ENCODE results near the gene SYK. TPM values are rescaled to one million over a fixed set of nuclear protein-coding genes. Genes with fewer than 3 reads are reported as not detected.

SYK gene
- total and polyA plus RNA-seq, 8 donors: 2.2 to 34.4 (median 18.9) TPM

- no peak overlapping the region for H3K4me3 ChIP-seq
- H3K9me3 ChIP-seq: no peaks in the 10 kb centered on the region
- intact Hi-C loops (cut with DNase I; ENCODE audit: low total_unique reads): loop anchor here (10.0 kb wide), 2 partner anchors 525 to 1065 kb away; no protein-coding TSS in a partner anchor
- DNase-seq: no peak
- H3K4me1 ChIP-seq: peaks cover 0 to 3% (median 1%) of the 10 kb centered on the region in 4 donors
- peaks cover 0 to 15% (median 0%) of the 10 kb centered on the region in 3 donors for H3K27me3 ChIP-seq
- H3K27ac ChIP-seq: no peak overlapping the region
- WGBS, 5 donors: 85 to 93% (median 91%) methylated on average over 2 to 3 of the region's 3 CpGs
- no peak for TF ChIP-seq POLR2A (IDR thresholded peaks at IDR 0.05)
- TF ChIP-seq POLR2AphosphoS5 (IDR thresholded peaks at IDR 0.05): no peak
- TF ChIP-seq EP300 (IDR thresholded peaks at IDR 0.05): no peak
- TF ChIP-seq CTCF (IDR thresholded peaks at IDR 0.05): no peak
- H3K36me3 ChIP-seq: no peaks in the 10 kb centered on the region
Observed at GRCh38 chr9:90909747-90910283, 108.2 kb downstream of the SYK start.

DNA sequence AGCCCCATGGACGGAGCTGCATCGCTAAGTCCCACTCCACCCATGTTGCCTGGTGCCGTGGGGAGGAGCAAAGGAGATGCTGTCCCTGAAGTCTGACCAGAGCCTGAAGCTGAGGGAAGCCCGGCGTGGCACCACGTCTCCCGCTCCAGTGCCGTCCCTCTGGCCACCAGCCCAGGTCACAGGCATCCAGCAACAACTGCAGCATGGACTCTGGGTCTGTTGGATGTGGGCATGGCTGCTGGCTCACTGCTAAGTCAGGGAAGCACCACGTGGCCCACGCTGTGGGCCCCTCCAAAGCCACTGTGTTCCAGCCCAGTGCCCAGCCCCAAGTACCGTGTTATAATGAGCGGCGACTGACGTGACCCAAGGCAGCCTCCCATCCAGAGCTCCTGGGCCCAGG is 112.6 kb downstream of the SYK start:
- Histone ChIP-seq H3K27ac (no peak overlapping the region), H3K4me1 (peaks cover 0 to 6% (median 2%) of the 10 kb centered on the region in 4 donors), H3K36me3 (no peaks in the 10 kb centered on the region), H3K27me3 (peaks cover 0 to 15% (median 0%) of the 10 kb centered on the region in 3 donors), H3K4me3 (no peak overlapping the region), H3K9me3 (no peaks in the 10 kb centered on the region)
- intact Hi-C loops (cut with DNase I; ENCODE audit: low total_unique reads): loop anchor here (10.0 kb wide), 2 partner anchors 521 to 1061 kb away; no protein-coding TSS in a partner anchor
- 83 to 91% (median 90%) methylated on average over 7 to 14 of the region's 14 CpGs for WGBS, 5 donors
- TF ChIP-seq EP300 (IDR thresholded peaks at IDR 0.05): no peak
- no peak for TF ChIP-seq CTCF (IDR thresholded peaks at IDR 0.05)
- TF ChIP-seq POLR2AphosphoS5 (IDR thresholded peaks at IDR 0.05): no peak
- no peak for TF ChIP-seq POLR2A (IDR thresholded peaks at IDR 0.05)
- no peak for DNase-seq

GRCh38 chr9:90914868-90915483 is 113.4 kb downstream of the SYK start:
- Histone ChIP-seq H3K36me3 (no peaks in the 10 kb centered on the region), H3K9me3 (no peaks in the 10 kb centered on the region), H3K4me3 (no peak overlapping the region), H3K27ac (no peak overlapping the region), H3K4me1 (peaks cover 0 to 6% (median 2%) of the 10 kb centered on the region in 4 donors), H3K27me3 (peaks cover 0 to 15% (median 0%) of the 10 kb centered on the region in 3 donors)
- intact Hi-C loops (cut with DNase I; ENCODE audit: low total_unique reads): loop anchor here (10.0 kb wide), 2 partner anchors 520 to 1060 kb away; no protein-coding TSS in a partner anchor
- DNase-seq: peak; percentile 81 to 93
- TF ChIP-seq POLR2AphosphoS5 (IDR thresholded peaks at IDR 0.05): no peak
- peak in 6 of 7 experiments; percentile 17 to 97 (median 88) for TF ChIP-seq CTCF (IDR thresholded peaks at IDR 0.05)
- 10 to 17% (median 11%) methylated on average over 7 of the region's 7 CpGs for WGBS, 5 donors

DNA sequence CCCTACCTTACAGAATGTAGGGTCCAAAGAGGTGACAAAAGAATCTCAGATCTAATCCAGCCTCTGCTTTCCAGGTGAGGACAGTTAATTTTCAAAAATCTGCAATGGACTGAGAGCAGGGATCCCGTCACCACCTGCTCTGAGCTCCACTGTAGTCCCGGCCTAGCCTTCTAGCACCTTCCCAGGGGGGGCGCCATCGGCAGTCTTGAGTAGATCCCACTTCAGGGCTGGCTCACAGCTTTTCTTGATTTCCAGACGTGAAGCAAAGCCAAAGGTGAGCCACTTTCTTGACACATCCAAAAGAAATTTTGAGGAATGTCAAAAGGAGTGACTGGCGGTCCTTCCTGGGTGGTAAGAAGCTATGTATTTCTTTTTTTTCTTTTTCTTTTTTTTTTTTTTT is 114.1 kb downstream of the SYK start:
- DNase-seq: peak; percentile 37 to 41
- 75 to 88% (median 84%) methylated on average over 6 of the region's 6 CpGs for WGBS, 5 donors
- Histone ChIP-seq H3K27me3 (peaks cover 0 to 15% (median 0%) of the 10 kb centered on the region in 3 donors), H3K36me3 (no peaks in the 10 kb centered on the region), H3K4me3 (no peak overlapping the region), H3K9me3 (no peaks in the 10 kb centered on the region), H3K27ac (no peak overlapping the region), H3K4me1 (peaks cover 0 to 9% (median 3%) of the 10 kb centered on the region in 4 donors)
- TF ChIP-seq POLR2AphosphoS5 (IDR thresholded peaks at IDR 0.05) (no peak), POLR2A (IDR thresholded peaks at IDR 0.05) (no peak), EP300 (IDR thresholded peaks at IDR 0.05) (no peak)
- intact Hi-C loops (cut with DNase I; ENCODE audit: low total_unique reads): loop anchor here (10.0 kb wide), 2 partner anchors 519 to 1059 kb away; no protein-coding TSS in a partner anchor

All from stomach (tissue), 9 donors.